Upper lobe of right lung (tissue), 1 donor: ENCODE measurements around the gene PCNX4. TPM values are rescaled to one million over a fixed set of nuclear protein-coding genes. Genes with fewer than 3 reads are reported as not detected.

ENCODE experiments used
- ATAC-seq: fragments of 200-7000 bp; cut with Tn5 transposase; one replicate; pipeline ENCODE4 v1.9.1; 2020; ENCODE audit warnings: mild to moderate bottlenecking, moderate library complexity
- DNase-seq: peaks from one replicate; pipeline ENCODE4 v3.0.0-alpha.2; 2020
- H3K27ac ChIP-seq: fragments of 200-600 bp; one replicate; pipeline ENCODE4 v1.8.0; 2022
- H3K27me3 ChIP-seq: fragments of 200-600 bp; one replicate; pipeline ENCODE4 v1.8.0; 2022; ENCODE audit warnings: mild to moderate bottlenecking
- H3K36me3 ChIP-seq: fragments of 200-600 bp; one replicate; pipeline ENCODE4 v1.8.0; 2022
- H3K4me1 ChIP-seq: fragments of 200-600 bp; one replicate; pipeline ENCODE4 v1.8.0; 2022
- H3K4me3 ChIP-seq: fragments of 200-600 bp; one replicate; pipeline ENCODE4 v1.8.0; 2022; ENCODE audit warnings: mild to moderate bottlenecking
- H3K9me3 ChIP-seq: fragments of 200-600 bp; one replicate; pipeline ENCODE4 v1.8.0; 2022
- intact Hi-C: fragments of 100-400 bp; cut with DNase I; formaldehyde crosslinking; loops from one replicate; pipeline ENCODE4 v1.11.0; 2022
- total RNA-seq: library from RNA; stranded (reverse); fragmentation: NEBNext Ultra II Directional; extraction: Animal tissue kit (Norgen Biotek cat#: 25700); gene quantifications from one replicate; pipeline ENCODE4 v1.2.1, GENCODE V29; 2021
- TF ChIP-seq, protein P1 (sequence below): fragments of 200-600 bp; IDR thresholded peaks from one replicate; pipeline ENCODE4 v1.8.0; 2022; ENCODE audit warnings: antibody characterized with exemption
- donor health status: DM: no; HTN: yes; CAD: no; lungs with severe emphysema.

Gene PCNX4
- total RNA-seq, 1 donor from 2014 or later: 39.9 TPM

DNA sequence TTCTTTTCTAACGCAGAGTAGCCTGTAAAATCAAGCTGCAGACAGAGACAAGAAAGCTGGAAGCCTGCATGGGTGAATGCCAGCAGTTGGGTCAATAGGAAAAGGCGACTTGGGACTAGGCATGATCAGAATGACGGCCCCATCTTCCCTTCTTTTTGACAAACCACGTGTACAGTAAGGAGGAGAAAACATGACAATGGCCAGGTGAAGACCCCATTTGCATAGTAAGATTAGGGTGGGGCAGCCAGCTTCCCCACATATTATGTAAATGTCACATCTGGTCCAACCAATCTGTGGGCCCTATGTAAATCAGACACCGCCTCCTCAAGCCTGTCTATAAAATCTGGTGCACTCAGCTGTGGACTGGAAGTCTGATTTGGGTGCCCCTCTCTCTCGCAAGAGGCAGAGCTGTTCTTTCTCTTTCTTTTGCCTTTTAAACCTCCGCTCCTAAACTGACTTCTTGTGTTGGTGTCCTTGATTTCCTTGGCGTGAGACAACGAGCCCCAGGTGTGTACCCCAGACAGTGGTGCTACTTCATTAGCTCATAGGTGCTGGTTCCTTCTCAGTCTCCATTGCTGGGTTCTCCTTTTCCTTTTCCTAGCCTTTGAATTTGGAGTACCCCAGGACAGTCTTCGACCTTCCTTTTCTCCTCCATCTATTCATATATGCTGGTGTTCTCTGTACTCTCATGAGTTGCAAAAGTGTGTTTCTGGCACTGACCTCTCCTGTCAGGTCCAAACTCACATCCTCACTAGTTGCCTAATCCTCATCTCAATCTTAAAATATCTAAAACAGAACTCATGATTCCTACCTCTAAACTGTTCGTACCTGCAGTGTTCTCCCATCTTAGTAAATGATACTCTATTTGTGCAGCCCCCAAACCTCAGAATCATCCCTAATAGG, 82.9 kb downstream of the PCNX4 start:
- intact Hi-C loops: no loop called here
- Histone ChIP-seq H3K27me3 (no peaks in the 10 kb centered on the region), H3K4me3 (no peak overlapping the region), H3K4me1 (no peaks in the 10 kb centered on the region), H3K9me3 (no peaks in the 10 kb centered on the region), H3K27ac (no peak overlapping the region), H3K36me3 (no peaks in the 10 kb centered on the region)
- TF ChIP-seq, protein P1, sequence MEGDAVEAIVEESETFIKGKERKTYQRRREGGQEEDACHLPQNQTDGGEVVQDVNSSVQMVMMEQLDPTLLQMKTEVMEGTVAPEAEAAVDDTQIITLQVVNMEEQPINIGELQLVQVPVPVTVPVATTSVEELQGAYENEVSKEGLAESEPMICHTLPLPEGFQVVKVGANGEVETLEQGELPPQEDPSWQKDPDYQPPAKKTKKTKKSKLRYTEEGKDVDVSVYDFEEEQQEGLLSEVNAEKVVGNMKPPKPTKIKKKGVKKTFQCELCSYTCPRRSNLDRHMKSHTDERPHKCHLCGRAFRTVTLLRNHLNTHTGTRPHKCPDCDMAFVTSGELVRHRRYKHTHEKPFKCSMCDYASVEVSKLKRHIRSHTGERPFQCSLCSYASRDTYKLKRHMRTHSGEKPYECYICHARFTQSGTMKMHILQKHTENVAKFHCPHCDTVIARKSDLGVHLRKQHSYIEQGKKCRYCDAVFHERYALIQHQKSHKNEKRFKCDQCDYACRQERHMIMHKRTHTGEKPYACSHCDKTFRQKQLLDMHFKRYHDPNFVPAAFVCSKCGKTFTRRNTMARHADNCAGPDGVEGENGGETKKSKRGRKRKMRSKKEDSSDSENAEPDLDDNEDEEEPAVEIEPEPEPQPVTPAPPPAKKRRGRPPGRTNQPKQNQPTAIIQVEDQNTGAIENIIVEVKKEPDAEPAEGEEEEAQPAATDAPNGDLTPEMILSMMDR: no peak
- DNase-seq (no peak), ATAC-seq (no peak)

DNA sequence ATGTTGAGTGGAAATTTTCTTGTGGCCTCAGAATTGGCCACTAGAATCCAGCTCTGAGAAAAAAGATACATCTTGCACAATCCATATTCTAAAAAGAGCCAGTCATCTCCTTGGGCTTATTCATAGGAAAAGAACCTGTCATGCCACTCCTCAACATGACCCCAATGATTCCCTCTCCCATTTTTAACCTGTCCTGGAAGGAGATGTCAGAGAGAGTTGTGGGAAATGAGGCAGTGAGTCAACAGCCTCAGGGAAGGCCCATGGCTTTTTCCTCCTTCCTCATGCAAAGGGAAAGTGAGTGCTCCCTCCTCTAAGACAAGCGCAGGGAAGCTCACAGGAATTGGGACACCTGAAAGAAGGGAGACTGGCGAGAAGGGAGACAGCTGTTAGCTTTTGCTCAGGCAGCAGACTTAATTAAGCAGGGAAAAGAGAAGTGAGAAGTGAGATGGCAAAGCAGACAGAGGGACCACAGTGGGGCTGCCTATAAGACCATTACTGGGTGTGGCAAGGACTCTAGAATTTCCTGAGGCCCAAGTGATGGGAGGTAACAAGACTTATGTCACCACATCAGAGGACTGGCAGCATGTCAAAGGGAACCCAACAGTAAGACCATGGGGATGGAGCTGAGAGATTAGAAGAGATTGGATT, 83.7 kb downstream of the PCNX4 start:
- H3K27me3 ChIP-seq: no peaks in the 10 kb centered on the region
- H3K27ac ChIP-seq: no peak overlapping the region
- no peak overlapping the region for H3K4me3 ChIP-seq
- DNase-seq (no peak), ATAC-seq (no peak)
- H3K4me1 ChIP-seq: no peaks in the 10 kb centered on the region
- TF ChIP-seq, protein P1: no peak
- no peaks in the 10 kb centered on the region for H3K36me3 ChIP-seq
- intact Hi-C loops: no loop called here
- no peaks in the 10 kb centered on the region for H3K9me3 ChIP-seq

DNA sequence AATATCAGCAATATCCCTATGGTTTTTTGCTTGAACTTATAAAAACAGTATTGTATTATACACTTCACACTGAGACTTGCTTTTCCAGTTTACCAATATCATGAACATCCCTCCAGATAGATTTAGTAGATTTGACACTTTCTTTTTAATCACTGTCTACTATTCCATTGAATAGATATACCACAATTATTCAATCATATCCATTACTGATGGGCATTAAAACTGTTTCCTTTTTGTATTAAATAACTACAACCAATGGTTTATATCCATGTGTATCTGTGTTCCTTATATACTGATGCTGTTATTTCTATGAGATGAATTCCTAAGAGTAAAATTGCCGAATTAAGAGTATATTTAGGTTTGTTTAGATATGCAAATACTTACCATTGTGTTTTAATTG, 86.4 kb downstream of the PCNX4 start:
- DNase-seq (no peak), ATAC-seq (no peak)
- TF ChIP-seq, protein P1: no peak
- Histone ChIP-seq H3K4me3 (no peak overlapping the region), H3K9me3 (no peaks in the 10 kb centered on the region), H3K27ac (no peak overlapping the region), H3K36me3 (no peaks in the 10 kb centered on the region), H3K27me3 (no peaks in the 10 kb centered on the region), H3K4me1 (no peaks in the 10 kb centered on the region)
- intact Hi-C loops: no loop called here

DNA sequence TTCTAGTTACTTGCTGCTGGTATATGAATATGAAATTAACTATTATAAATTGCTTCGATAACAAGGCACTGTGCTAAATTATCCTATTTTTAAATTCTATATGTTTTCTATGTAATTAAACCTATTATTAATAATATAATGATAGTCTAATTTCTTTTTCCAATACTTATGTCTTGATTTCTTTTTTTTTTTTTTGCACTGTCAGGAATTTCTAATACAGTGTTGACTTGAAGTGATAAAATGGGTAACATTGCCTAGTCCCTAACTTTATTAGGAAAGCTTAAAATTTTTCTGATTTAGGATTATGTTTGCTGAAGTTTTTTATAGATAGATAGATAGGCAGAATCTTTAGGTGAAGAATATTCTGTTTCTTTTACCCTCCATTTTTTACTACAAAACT, 87.1 kb downstream of the PCNX4 start:
- DNase-seq (no peak), ATAC-seq (no peak)
- TF ChIP-seq, protein P1: no peak
- Histone ChIP-seq H3K36me3 (no peaks in the 10 kb centered on the region), H3K4me3 (no peak overlapping the region), H3K4me1 (peaks cover 3% of the 10 kb centered on the region), H3K27me3 (no peaks in the 10 kb centered on the region), H3K9me3 (no peaks in the 10 kb centered on the region), H3K27ac (no peak overlapping the region)
- intact Hi-C loops: no loop called here

DNA sequence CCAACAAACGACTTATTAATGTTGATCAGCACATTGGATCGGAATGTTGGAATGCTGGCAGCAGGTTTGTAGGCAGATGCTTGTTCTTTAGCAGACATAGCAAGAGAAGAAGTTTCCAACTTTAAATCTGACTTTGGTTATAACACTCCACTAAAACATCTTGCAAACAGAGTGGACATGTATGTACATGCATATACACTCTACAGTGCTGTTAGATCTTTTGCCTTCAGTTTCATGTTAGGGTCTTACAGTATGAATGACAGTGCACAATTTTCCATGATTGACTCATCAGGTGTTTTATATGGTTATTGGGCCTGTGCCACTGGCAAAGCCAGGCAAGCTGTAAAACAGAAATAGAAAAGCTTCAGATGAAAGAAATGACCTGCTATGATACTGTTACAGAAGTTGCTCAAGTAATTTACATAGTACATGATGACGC, 87.7 kb downstream of the PCNX4 start:
- H3K9me3 ChIP-seq: no peaks in the 10 kb centered on the region
- intact Hi-C loops: no loop called here
- no peaks in the 10 kb centered on the region for H3K36me3 ChIP-seq
- DNase-seq (no peak), ATAC-seq (no peak)
- H3K27me3 ChIP-seq: no peaks in the 10 kb centered on the region
- H3K4me1 ChIP-seq: peaks cover 6% of the 10 kb centered on the region
- TF ChIP-seq, protein P1: no peak
- H3K4me3 ChIP-seq: no peak overlapping the region
- no peak overlapping the region for H3K27ac ChIP-seq
